ENCODE measurements around the gene RBFOX2.
"Not testable (repeated sequence)": the region's sequence is repeated elsewhere in the genome, so short reads cannot be mapped to it uniquely, and the experiment has no call there.

RBFOX2 gene

GRCh38 chr22:35703861-35704584 is 324.6 kb downstream of the RBFOX2 start:
- Histone ChIP-seq H3K9me3 (ENCODE audit: control insufficient read depth, insufficient read depth, low read length) (no peaks in the 10 kb centered on the region), H3K36me3 (ENCODE audit: insufficient read depth, low read length) (no peaks in the 10 kb centered on the region), H3K4me1 (ENCODE audit: insufficient read depth, low read length) (no peaks in the 10 kb centered on the region), H3K9ac (ENCODE audit: low read depth, low read length) (no peak overlapping the region)

- H3K4me1 ChIP-seq (ENCODE audit: insufficient read depth, low read length); H3K9ac ChIP-seq (ENCODE audit: low read depth, low read length); H3K36me3 ChIP-seq (ENCODE audit: insufficient read depth, low read length); H3K9me3 ChIP-seq (ENCODE audit: control insufficient read depth, insufficient read depth, low read length): not testable (repeated sequence)
Observed at GRCh38 chr22:35699852-35700251, 328.8 kb downstream of the RBFOX2 start.

- Histone ChIP-seq H3K9ac (ENCODE audit: low read depth, low read length) (no peak overlapping the region), H3K4me1 (ENCODE audit: insufficient read depth, low read length) (no peaks in the 10 kb centered on the region), H3K36me3 (ENCODE audit: insufficient read depth, low read length) (no peaks in the 10 kb centered on the region)
Observed at GRCh38 chr22:35697142-35697541, 331.5 kb downstream of the RBFOX2 start.

GRCh38 chr22:35695202-35695601 is 333.4 kb downstream of the RBFOX2 start:
- Histone ChIP-seq H3K9me3 (ENCODE audit: control insufficient read depth, insufficient read depth, low read length) (no peaks in the 10 kb centered on the region), H3K9ac (ENCODE audit: low read depth, low read length) (no peak overlapping the region), H3K36me3 (ENCODE audit: insufficient read depth, low read length) (no peaks in the 10 kb centered on the region), H3K4me1 (ENCODE audit: insufficient read depth, low read length) (no peaks in the 10 kb centered on the region)

More at GRCh38 chr22:35697142-35697541, 331.5 kb downstream of the RBFOX2 start:
- H3K9me3 ChIP-seq (ENCODE audit: control insufficient read depth, insufficient read depth, low read length): no peaks in the 10 kb centered on the region

- H3K9me3 ChIP-seq (ENCODE audit: control insufficient read depth, insufficient read depth, low read length): no peaks in the 10 kb centered on the region
- no peaks in the 10 kb centered on the region for H3K4me1 ChIP-seq (ENCODE audit: insufficient read depth, low read length)
- no peaks in the 10 kb centered on the region for H3K36me3 ChIP-seq (ENCODE audit: insufficient read depth, low read length)
- no peak overlapping the region for H3K9ac ChIP-seq (ENCODE audit: low read depth, low read length)
Observed at GRCh38 chr22:35690001-35690400, 338.6 kb downstream of the RBFOX2 start.

- Histone ChIP-seq H3K36me3 (ENCODE audit: insufficient read depth, low read length) (no peaks in the 10 kb centered on the region), H3K9me3 (ENCODE audit: control insufficient read depth, insufficient read depth, low read length) (no peaks in the 10 kb centered on the region)
Observed at GRCh38 chr22:35688913-35689675, 339.5 kb downstream of the RBFOX2 start.

More at GRCh38 chr22:35688913-35689675, 339.5 kb downstream of the RBFOX2 start:
- no peaks in the 10 kb centered on the region for H3K4me1 ChIP-seq (ENCODE audit: insufficient read depth, low read length)
- no peak overlapping the region for H3K9ac ChIP-seq (ENCODE audit: low read depth, low read length)
